WTC11 (cell line): ENCODE data around the gene MS4A6A.

Source experiments
- CTCF ChIP-seq: fragments of 200-600 bp; IDR thresholded peaks from 2 replicates; pipeline ENCODE4 v1.8.0; 2022; ENCODE audit warnings: antibody characterized with exemption
- FOXK1 ChIP-seq: sonication (generic); formaldehyde crosslinking; IDR thresholded peaks from 2 replicates; pipeline ENCODE4 v1.8.0; 2022; ENCODE audit warnings: mild to moderate bottlenecking, moderate library complexity, missing genetic modification reagents
- ZNF423 ChIP-seq: fragments of 250-450 bp; sonication (Bioruptor Pico); IDR thresholded peaks from 2 replicates; pipeline ENCODE4 v2.1.2; 2022; ENCODE audit warnings: mild to moderate bottlenecking, moderate library complexity

GRCh38 chr11:60150279-60150678 lies 32.6 kb downstream of the MS4A6A start:
- no peak for TF ChIP-seq ZNF423 (CRISPR knock-in tag)
- TF ChIP-seq FOXK1: no peak
- no peak for TF ChIP-seq CTCF
